ENCODE data around the gene ZNF579. TPM values are rescaled to one million over a fixed set of nuclear protein-coding genes. Genes with fewer than 3 reads are reported as not detected.

ZNF579 gene
- total and polyA plus RNA-seq, 2 donors (not counting 3 experiments of a cell fraction or from before 2014, with no cell fraction given) = 11.6 to 15.7 TPM

DNA sequence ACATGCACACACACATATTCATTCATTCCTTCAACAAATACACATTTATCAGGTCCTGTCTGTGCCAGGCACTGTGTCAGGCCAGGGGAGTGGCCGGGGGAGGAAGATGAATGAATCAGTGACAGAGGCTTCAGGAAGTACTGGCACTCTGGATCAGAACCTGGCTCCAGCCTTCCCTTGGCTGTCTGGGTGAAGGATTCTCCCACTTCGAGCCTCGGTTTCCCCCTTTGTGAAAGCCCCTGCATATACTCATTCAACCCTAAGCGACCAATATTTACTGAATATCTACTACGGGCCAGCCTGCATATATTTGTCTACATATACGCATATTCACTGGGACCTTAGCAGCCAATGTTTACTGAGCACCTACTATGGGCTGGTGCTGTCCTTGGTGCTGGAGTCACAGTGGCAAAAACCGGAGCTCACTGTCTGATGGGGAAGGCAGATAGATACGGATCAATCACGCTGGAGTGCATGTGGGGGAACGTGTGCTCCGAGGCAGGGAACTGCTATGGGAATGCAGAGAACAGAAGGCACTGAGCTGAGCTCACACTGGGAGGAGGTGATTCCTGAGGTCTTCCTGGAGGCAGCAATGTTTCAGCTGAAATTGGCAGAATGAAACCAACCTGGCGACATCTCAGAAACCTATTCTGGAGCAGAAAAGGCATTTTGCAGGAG, 636 bp upstream of the ZNF579 start:
- dilution Hi-C loops (cut with MboI; ENCODE audit: extremely low pct_ligation_motif_present, low sequenced_read_pairs) = no loop called here

More for the DNA sequence above, 636 bp upstream of the ZNF579 start:
- H3K27ac ChIP-seq (ENCODE audit: insufficient read depth, low read depth, low read length) = no peak overlapping the region
- no peaks in the 10 kb centered on the region for H3K9me3 ChIP-seq (replicated peaks; ENCODE audit: control insufficient read depth, insufficient read depth, low read length)
- BruUV-seq (replicated peaks) = no TSS peak
- H3K9ac ChIP-seq (replicated peaks; ENCODE audit: extremely low read depth, insufficient read depth, low read length) = peak overlapping the region; percentile 34
- peaks cover 0 to 7% of the 10 kb centered on the region in 2 experiments for H3K36me3 ChIP-seq (ENCODE audit: control insufficient read depth in 2 of 2, extremely low read depth in 1 of 2, insufficient read depth in 2 of 2, low read length in 2 of 2)
- peaks cover 4 to 7% of the 10 kb centered on the region in 2 experiments for H3K27me3 ChIP-seq (ENCODE audit: control insufficient read depth in 2 of 2, insufficient read depth in 2 of 2, low read length in 2 of 2)
- H3K4me3 ChIP-seq (replicated peaks in 1 of 3; ENCODE audit: insufficient read depth in 1 of 3, low read depth in 1 of 3, low read length in 3 of 3) = peak overlapping the region; percentile 62 to 98 (median 84)
- H4K20me1 ChIP-seq (replicated peaks; ENCODE audit: control insufficient read depth, extremely low read depth, insufficient read depth, low read length) = no peaks in the 10 kb centered on the region
- ChIA-PET POLR2A (interaction anchor here (0.7 to 1.5 kb wide), 2 partner anchors 18 to 23 kb away, joined by 4 to 5 read pairs; partner anchors contain the start of gene FIZ1), CTCF (interaction anchor here (0.6 to 1.0 kb wide), 3 partner anchors 23 to 78 kb away, joined by 3 read pairs; no protein-coding TSS in a partner anchor)
- H3K79me2 ChIP-seq (ENCODE audit: control insufficient read depth, insufficient read depth, low read length) = peaks cover 12% of the 10 kb centered on the region
- peak overlapping the region; percentile 99 for H2AFZ ChIP-seq (ENCODE audit: low read depth, low read length)
- DNase-seq (ENCODE audit: low read depth, low spot score) (no peak), FAIRE-seq (no peak)
- no peaks in the 10 kb centered on the region for H3K9me1 ChIP-seq (replicated peaks; ENCODE audit: control insufficient read depth, extremely low read depth, insufficient read depth, low read length)
- TF ChIP-seq MYC (IDR thresholded peaks at IDR 0.05; ENCODE audit: low read depth, low read length) (no peak), GATA2 (IDR thresholded peaks at IDR 0.05; ENCODE audit: insufficient read depth, insufficient read length, low read depth, low read length) (no peak), EZH2 (IDR thresholded peaks at IDR 0.05; ENCODE audit: borderline replicate concordance, low read depth, low read length, severe bottlenecking) (no peak), JUN (IDR thresholded peaks at IDR 0.05; ENCODE audit: borderline replicate concordance, insufficient read depth, insufficient read length, low read depth) (no peak)
- TF ChIP-seq, protein P1, sequence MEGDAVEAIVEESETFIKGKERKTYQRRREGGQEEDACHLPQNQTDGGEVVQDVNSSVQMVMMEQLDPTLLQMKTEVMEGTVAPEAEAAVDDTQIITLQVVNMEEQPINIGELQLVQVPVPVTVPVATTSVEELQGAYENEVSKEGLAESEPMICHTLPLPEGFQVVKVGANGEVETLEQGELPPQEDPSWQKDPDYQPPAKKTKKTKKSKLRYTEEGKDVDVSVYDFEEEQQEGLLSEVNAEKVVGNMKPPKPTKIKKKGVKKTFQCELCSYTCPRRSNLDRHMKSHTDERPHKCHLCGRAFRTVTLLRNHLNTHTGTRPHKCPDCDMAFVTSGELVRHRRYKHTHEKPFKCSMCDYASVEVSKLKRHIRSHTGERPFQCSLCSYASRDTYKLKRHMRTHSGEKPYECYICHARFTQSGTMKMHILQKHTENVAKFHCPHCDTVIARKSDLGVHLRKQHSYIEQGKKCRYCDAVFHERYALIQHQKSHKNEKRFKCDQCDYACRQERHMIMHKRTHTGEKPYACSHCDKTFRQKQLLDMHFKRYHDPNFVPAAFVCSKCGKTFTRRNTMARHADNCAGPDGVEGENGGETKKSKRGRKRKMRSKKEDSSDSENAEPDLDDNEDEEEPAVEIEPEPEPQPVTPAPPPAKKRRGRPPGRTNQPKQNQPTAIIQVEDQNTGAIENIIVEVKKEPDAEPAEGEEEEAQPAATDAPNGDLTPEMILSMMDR (IDR thresholded peaks at IDR 0.05; ENCODE audit: extremely low read depth in 1 of 2, insufficient read depth in 1 of 2, low read depth in 1 of 2, low read length in 2 of 2) = no peak
- H3K4me2 ChIP-seq (ENCODE audit: insufficient read depth, low read length) = peak overlapping the region; percentile 78
- H3K4me1 ChIP-seq (ENCODE audit: control insufficient read depth, extremely low read depth, insufficient read depth, low read length) = peaks cover 4% of the 10 kb centered on the region
- intact Hi-C loops (cut with micrococcal nuclease) = loop anchor here (2.0 kb wide), 1 partner anchor 18 kb away; the partner anchor contains the start of gene FIZ1
